ENCODE data around the gene MAP2K3.

MAP2K3 gene

GRCh38 chr17:21278450-21279197 is 5.9 kb upstream of the MAP2K3 start:
- TF ChIP-seq POLR2A (IDR thresholded peaks at IDR 0.05; ENCODE audit: low read depth, low read length) (no peak), POLR2AphosphoS5 (IDR thresholded peaks at IDR 0.05; ENCODE audit: low read depth, low read length) (no peak), SPI1 (IDR thresholded peaks at IDR 0.05; ENCODE audit: low read depth, low read length) (no peak), PAX5 (IDR thresholded peaks at IDR 0.05; ENCODE audit: insufficient read depth, low read length, severe bottlenecking) (no peak), TAF1 (IDR thresholded peaks at IDR 0.05; ENCODE audit: low read depth, low read length) (no peak), POU2F2 (IDR thresholded peaks at IDR 0.05; ENCODE audit: low read depth, low read length) (no peak)
- FAIRE-seq (no peak), DNase-seq (ENCODE audit: insufficient read length, low spot score) (no peak)

DNA sequence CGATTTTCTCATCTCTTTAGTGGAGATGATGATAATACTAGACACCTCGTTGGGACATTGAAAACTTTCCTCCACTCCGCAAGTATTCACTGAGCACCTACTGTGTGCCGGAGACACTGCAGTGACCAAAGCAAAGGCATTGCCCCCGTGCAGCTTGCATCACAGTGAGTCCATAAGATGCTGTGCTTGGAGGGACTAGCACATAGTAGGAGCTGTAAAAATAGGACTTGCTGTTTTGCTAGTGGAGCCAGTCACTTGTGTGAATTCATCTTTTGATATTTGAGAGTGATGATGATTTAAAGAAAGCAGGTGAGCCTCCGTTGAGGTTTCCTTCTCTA is 5.3 kb upstream of the MAP2K3 start:
- FAIRE-seq, result no peak
- TF ChIP-seq POLR2A (IDR thresholded peaks at IDR 0.05; ENCODE audit: low read depth, low read length) (no peak), SPI1 (IDR thresholded peaks at IDR 0.05; ENCODE audit: low read depth, low read length) (no peak), TAF1 (IDR thresholded peaks at IDR 0.05; ENCODE audit: low read depth, low read length) (no peak), POU2F2 (IDR thresholded peaks at IDR 0.05; ENCODE audit: low read depth, low read length) (no peak), PAX5 (IDR thresholded peaks at IDR 0.05; ENCODE audit: insufficient read depth, low read length, severe bottlenecking) (no peak), POLR2AphosphoS5 (IDR thresholded peaks at IDR 0.05; ENCODE audit: low read depth, low read length) (no peak)
- DNase-seq (ENCODE audit: insufficient read length, low spot score), result no peak

GRCh38 chr17:21279582-21279981 is 4.9 kb upstream of the MAP2K3 start:
- FAIRE-seq (no peak), DNase-seq (ENCODE audit: insufficient read length, low spot score) (no peak)
- TF ChIP-seq POLR2A (IDR thresholded peaks at IDR 0.05; ENCODE audit: low read depth, low read length) (no peak), TAF1 (IDR thresholded peaks at IDR 0.05; ENCODE audit: low read depth, low read length) (no peak), POLR2AphosphoS5 (IDR thresholded peaks at IDR 0.05; ENCODE audit: low read depth, low read length) (no peak), SPI1 (IDR thresholded peaks at IDR 0.05; ENCODE audit: low read depth, low read length) (no peak), POU2F2 (IDR thresholded peaks at IDR 0.05; ENCODE audit: low read depth, low read length) (no peak), PAX5 (IDR thresholded peaks at IDR 0.05; ENCODE audit: insufficient read depth, low read length, severe bottlenecking) (no peak)

DNA sequence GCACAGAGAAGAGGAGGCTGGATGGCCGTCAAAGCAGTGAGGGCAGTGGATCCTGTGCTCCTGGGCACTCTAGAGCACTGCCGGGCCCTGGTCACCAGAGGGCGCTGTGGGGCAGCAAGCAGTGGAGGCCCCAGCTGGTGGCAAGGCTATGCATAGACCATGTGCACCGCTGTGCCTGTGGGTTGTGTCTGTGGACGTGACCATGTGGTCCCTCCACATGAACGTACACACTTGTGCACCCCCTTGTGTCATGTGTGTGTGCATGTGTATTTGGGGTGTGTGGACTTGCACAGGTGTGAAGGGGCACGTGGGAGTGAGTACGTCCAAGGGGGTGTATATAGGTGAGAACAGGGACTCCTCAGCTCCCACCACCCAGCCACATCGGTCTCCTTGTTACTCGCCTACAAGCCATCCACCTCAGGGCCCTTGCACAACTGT is 4.4 kb upstream of the MAP2K3 start:
- DNase-seq (ENCODE audit: insufficient read length, low spot score) (peak; percentile 79), FAIRE-seq (peak; percentile 98)
- TF ChIP-seq SPI1 (IDR thresholded peaks at IDR 0.05; ENCODE audit: low read depth, low read length) (no peak), POU2F2 (IDR thresholded peaks at IDR 0.05; ENCODE audit: low read depth, low read length) (peak; percentile 97)

GRCh38 chr17:21282231-21282630 is 2.3 kb upstream of the MAP2K3 start:
- FAIRE-seq (no peak), DNase-seq (ENCODE audit: insufficient read length, low spot score) (no peak)
- TF ChIP-seq POLR2A (IDR thresholded peaks at IDR 0.05; ENCODE audit: low read depth, low read length) (no peak), SPI1 (IDR thresholded peaks at IDR 0.05; ENCODE audit: low read depth, low read length) (no peak)

GRCh38 chr17:21282850-21283249 is 1.7 kb upstream of the MAP2K3 start:
- no peak for TF ChIP-seq TAF1 (IDR thresholded peaks at IDR 0.05; ENCODE audit: low read depth, low read length)
- TF ChIP-seq POLR2A (IDR thresholded peaks at IDR 0.05; ENCODE audit: low read depth, low read length), result no peak
- no peak for TF ChIP-seq POU2F2 (IDR thresholded peaks at IDR 0.05; ENCODE audit: low read depth, low read length)
- no peak for TF ChIP-seq POLR2AphosphoS5 (IDR thresholded peaks at IDR 0.05; ENCODE audit: low read depth, low read length)
- TF ChIP-seq PAX5 (IDR thresholded peaks at IDR 0.05; ENCODE audit: insufficient read depth, low read length, severe bottlenecking), result no peak
- no peak for TF ChIP-seq SPI1 (IDR thresholded peaks at IDR 0.05; ENCODE audit: low read depth, low read length)
- no peak for FAIRE-seq
- no peak for DNase-seq (ENCODE audit: insufficient read length, low spot score)

DNA sequence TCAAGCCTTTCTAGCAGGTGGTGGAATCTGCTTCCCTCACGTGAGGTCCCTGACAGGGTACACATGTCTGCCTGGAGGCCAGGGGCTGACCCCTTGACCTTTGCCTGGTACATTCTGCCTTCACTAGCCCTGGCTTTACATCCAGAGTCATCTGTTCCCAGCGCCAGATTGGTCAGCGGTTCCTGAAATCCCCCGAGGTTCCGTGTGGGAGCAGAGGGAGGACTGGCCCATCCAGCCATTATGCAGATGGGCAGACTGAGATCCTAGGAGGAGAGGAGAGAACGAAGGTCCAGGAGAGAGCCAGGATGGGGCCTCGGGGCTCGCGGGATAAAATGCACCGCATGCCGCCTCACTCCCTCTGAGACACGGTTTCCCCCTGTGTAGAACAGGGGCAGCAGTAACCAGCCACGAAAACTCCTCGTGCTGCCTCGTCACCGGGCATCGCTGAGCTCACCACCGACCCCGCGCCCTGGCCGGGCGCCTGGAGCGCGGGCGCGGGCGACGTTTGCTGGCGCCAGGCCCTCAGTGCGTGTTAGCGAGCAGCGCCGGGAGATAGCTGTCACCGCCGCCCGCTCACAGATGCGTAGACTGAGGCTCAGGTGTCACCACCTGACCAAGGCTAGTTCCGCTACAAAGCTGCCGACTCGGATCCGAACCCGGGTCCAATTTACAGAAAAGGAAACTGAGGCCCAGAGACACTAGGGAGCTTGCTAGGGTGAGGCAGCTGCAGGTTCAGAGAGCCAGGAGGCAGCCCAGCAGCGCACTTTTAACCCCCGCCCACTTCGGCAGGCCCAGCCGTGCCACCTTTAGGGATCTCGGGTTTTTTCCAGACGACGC is 811 bp upstream of the MAP2K3 start:
- peak; percentile 5 for FAIRE-seq
- no peak for DNase-seq (ENCODE audit: insufficient read length, low spot score)
- no peak for TF ChIP-seq PAX5 (IDR thresholded peaks at IDR 0.05; ENCODE audit: insufficient read depth, low read length, severe bottlenecking)
- no peak for TF ChIP-seq POLR2A (IDR thresholded peaks at IDR 0.05; ENCODE audit: low read depth, low read length)
- TF ChIP-seq TAF1 (IDR thresholded peaks at IDR 0.05; ENCODE audit: low read depth, low read length), result no peak
- no peak for TF ChIP-seq SPI1 (IDR thresholded peaks at IDR 0.05; ENCODE audit: low read depth, low read length)
- no peak for TF ChIP-seq POLR2AphosphoS5 (IDR thresholded peaks at IDR 0.05; ENCODE audit: low read depth, low read length)
- no peak for TF ChIP-seq POU2F2 (IDR thresholded peaks at IDR 0.05; ENCODE audit: low read depth, low read length)

DNA sequence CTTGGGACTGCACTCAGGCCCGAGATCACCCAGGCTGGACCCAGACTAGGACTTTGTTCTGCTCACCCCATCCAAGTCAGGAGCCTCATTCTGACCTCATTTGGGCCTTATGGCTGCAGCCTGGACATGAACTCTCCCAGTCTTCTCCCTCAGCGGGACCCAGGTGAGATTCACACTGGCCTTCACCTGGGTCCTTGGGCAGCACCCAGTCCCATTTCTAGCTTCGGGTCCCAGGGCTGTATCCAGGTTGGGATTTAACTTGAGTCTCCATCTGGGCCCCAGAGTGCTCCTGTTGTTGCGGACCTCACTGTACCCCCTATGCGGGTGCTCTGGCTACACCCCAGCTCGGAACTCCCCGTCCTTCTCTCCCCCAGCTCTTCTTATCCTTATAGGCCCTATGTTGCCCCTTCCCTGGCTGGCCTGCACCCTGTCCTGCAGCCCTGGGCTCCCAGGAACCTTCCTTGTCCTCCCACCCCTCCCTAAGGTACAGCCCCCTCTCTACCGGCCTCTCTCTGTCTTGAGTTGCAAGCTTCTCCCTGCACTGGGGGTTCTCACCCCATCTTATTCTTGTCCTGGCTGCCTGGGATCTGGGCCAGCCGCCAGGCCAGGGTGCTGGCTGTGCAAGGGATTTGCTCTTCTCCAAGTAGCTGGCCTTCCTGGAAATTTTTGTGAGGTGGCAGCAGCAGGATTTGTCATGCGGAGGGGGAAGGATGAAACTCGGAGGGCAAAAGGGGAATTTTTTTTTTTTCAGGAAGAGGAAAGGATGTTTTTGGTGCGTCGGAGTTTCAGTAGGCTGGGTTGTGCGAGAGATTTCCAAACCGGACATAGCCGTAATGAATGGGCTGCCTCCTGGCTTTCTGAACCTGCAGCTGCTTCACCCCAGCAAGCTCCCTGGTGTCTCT is 904 bp downstream of the MAP2K3 start:
- no peak for DNase-seq (ENCODE audit: insufficient read length, low spot score)
- TF ChIP-seq POLR2AphosphoS5 (IDR thresholded peaks at IDR 0.05; ENCODE audit: low read depth, low read length) (0 out of 2 replicates have a peak, but pooled peaks have one; percentile 30), POU2F2 (IDR thresholded peaks at IDR 0.05; ENCODE audit: low read depth, low read length) (no peak; the same call in 1 of the 2 replicates)
- no peak for FAIRE-seq

GRCh38 chr17:21286066-21286770 is 1.7 kb downstream of the MAP2K3 start:
- no peak for TF ChIP-seq SPI1 (IDR thresholded peaks at IDR 0.05; ENCODE audit: low read depth, low read length)
- no peak for TF ChIP-seq POU2F2 (IDR thresholded peaks at IDR 0.05; ENCODE audit: low read depth, low read length)
- TF ChIP-seq POLR2AphosphoS5 (IDR thresholded peaks at IDR 0.05; ENCODE audit: low read depth, low read length), result no peak
- TF ChIP-seq POLR2A (IDR thresholded peaks at IDR 0.05; ENCODE audit: low read depth, low read length), result no peak
- no peak for TF ChIP-seq TAF1 (IDR thresholded peaks at IDR 0.05; ENCODE audit: low read depth, low read length)
- no peak for TF ChIP-seq PAX5 (IDR thresholded peaks at IDR 0.05; ENCODE audit: insufficient read depth, low read length, severe bottlenecking)
- FAIRE-seq (peak; percentile 72), DNase-seq (ENCODE audit: insufficient read length, low spot score) (no peak)

All from GM12891 (cell line).